Natural killer cell (primary cell): Measurements from ENCODE around the gene KDM5A. TPM values are rescaled to one million over a fixed set of nuclear protein-coding genes. Genes with fewer than 3 reads are reported as not detected.
A peak's percentile ranks its signal among the peaks of the same experiment; 100 is the strongest.

ENCODE experiments used
- ATAC-seq, 3 donors: fragments of 150-1000 bp in 2 of 3; fragments of 200-7000 bp in 1 of 3; cut with Tn5 transposase; 1 replicate in 1 of 3; 2 replicates in 2 of 3; pipeline ENCODE4 v1.10.0; 2021; ENCODE audit warnings: mild to moderate bottlenecking in 2 of 3, moderate library complexity in 2 of 3
- DNase-seq, 2 donors: peaks; one replicate each; pipeline versions ENCODE4 v3.0.0 to v3.0.0-alpha.2; 2013 to 2021; ENCODE audit warnings: mixed read lengths in 1 of 2
- H3K27ac ChIP-seq: one replicate; pipeline ENCODE4 v1.5.1; 2013; ENCODE audit warnings: mild to moderate bottlenecking, low read length
- H3K27me3 ChIP-seq: one replicate; pipeline ENCODE4 v1.6.1; 2013; ENCODE audit warnings: low read length; ENCODE audit not compliant: control insufficient read depth, insufficient read depth
- H3K36me3 ChIP-seq: one replicate; pipeline ENCODE4 v1.6.1; 2013; ENCODE audit warnings: low read length; ENCODE audit not compliant: control insufficient read depth, insufficient read depth
- H3K4me1 ChIP-seq: one replicate; pipeline ENCODE4 v1.6.1; 2013; ENCODE audit warnings: low read length; ENCODE audit not compliant: control insufficient read depth, insufficient read depth
- H3K4me3 ChIP-seq: one replicate; pipeline ENCODE4 v1.5.1; 2013; ENCODE audit warnings: low read length
- H3K9me3 ChIP-seq: one replicate; pipeline ENCODE4 v1.6.1; 2013; ENCODE audit warnings: low read length; ENCODE audit not compliant: control insufficient read depth, insufficient read depth
- H3K27ac Mint-ChIP-seq, 2 donors: one replicate each; pipeline ENCODE4 v1.8.0; 2022; ENCODE audit warnings: mild to moderate bottlenecking in 2 of 2, mixed read lengths in 2 of 2, moderate library complexity in 1 of 2
- H3K27me3 Mint-ChIP-seq, 2 donors: one replicate each; pipeline ENCODE4 v1.8.0; 2022; ENCODE audit warnings: low read depth in 2 of 2, mixed read lengths in 2 of 2
- H3K36me3 Mint-ChIP-seq: one replicate; pipeline ENCODE4 v1.8.0; 2022; ENCODE audit warnings: mixed read lengths
- H3K4me1 Mint-ChIP-seq, 2 donors: one replicate each; pipeline ENCODE4 v1.8.0; 2022; ENCODE audit warnings: mixed read lengths in 2 of 2
- H3K4me3 Mint-ChIP-seq: one replicate; pipeline ENCODE4 v1.8.0; 2022; ENCODE audit warnings: mild to moderate bottlenecking, moderate library complexity, mixed read lengths
- H3K9me3 Mint-ChIP-seq, 2 donors: one replicate each; pipeline ENCODE4 v1.8.0; 2022; ENCODE audit warnings: mixed read lengths in 2 of 2
- WGBS: methylation state at CpG from one replicate; pipeline ENCODE4 v1.1.7; 2013; ENCODE audit warnings: missing lambda C conversion rate; ENCODE audit not compliant: insufficient coverage; 5-methylcytosine and 5-hydroxymethylcytosine counted together
- intact Hi-C: fragments of 100-400 bp; cut with micrococcal nuclease; formaldehyde crosslinking; loops from one replicate; pipeline ENCODE4 v1.14.2; 2022
- total RNA-seq, 4 donors: library from RNA; stranded (reverse); fragments of 120-200 nt in 1 of 4; gene quantifications; one replicate each; pipeline versions ENCODE4 v1.2.3 to v1.2.4, GENCODE V29; 2013 to 2022
- TF ChIP-seq, protein P1 (sequence below): fragments of 200-600 bp; IDR thresholded peaks from one replicate; pipeline ENCODE4 v1.8.0; 2022; ENCODE audit warnings: antibody characterized with exemption

The KDM5A gene
- total RNA-seq, 3 donors from 2014 or later (not counting 1 experiment from before 2014, with no cell fraction given): 175 to 194 (median 184) TPM

DNA sequence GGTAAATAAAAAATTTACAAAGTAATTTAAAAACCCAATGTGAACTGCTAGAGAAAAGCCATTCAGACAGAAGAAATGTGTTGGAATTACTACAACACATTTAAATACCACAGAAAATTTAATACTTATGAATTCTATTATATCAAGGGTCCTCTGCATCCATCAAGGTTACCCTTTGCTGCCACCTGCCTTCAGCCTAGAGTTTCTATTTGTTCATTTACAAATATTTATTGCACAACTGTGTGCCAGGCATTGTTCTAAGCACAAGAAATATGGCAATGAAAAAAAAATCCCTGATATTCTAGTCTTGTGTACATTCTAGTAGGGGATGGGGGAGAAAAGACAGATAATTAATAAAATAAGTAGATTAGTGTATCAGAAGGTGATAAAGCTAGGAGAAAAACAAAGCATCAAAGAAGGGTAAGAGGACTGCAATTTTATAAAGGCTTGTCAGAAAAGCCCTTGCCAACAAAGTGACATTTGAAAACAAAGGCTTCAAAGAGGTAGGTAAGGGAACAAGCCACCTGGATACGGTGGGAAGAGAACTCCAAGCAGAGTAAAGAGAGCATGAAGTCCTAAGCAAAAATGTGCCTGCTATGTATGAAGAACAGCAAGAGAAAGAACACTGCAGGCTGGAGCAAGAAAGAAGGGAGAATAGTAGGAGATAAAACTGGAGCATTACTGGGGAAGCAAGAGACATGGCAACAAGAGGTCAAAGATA is 67.4 kb downstream of the KDM5A start:
- TF ChIP-seq, protein P1, sequence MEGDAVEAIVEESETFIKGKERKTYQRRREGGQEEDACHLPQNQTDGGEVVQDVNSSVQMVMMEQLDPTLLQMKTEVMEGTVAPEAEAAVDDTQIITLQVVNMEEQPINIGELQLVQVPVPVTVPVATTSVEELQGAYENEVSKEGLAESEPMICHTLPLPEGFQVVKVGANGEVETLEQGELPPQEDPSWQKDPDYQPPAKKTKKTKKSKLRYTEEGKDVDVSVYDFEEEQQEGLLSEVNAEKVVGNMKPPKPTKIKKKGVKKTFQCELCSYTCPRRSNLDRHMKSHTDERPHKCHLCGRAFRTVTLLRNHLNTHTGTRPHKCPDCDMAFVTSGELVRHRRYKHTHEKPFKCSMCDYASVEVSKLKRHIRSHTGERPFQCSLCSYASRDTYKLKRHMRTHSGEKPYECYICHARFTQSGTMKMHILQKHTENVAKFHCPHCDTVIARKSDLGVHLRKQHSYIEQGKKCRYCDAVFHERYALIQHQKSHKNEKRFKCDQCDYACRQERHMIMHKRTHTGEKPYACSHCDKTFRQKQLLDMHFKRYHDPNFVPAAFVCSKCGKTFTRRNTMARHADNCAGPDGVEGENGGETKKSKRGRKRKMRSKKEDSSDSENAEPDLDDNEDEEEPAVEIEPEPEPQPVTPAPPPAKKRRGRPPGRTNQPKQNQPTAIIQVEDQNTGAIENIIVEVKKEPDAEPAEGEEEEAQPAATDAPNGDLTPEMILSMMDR: no peak
- H3K9me3 Mint-ChIP-seq: no peaks in the 10 kb centered on the region
- H3K36me3 ChIP-seq: peaks cover 95% of the 10 kb centered on the region
- no peaks in the 10 kb centered on the region for H3K27me3 Mint-ChIP-seq
- H3K9me3 ChIP-seq: no peaks in the 10 kb centered on the region
- DNase-seq: no peak
- peaks cover 10 to 27% of the 10 kb centered on the region in 2 donors for H3K4me1 Mint-ChIP-seq
- no peak for ATAC-seq
- no peaks in the 10 kb centered on the region for H3K4me1 ChIP-seq
- H3K4me3 Mint-ChIP-seq: no peak overlapping the region
- intact Hi-C loops: no loop called here
- H3K27me3 ChIP-seq: no peaks in the 10 kb centered on the region
- H3K36me3 Mint-ChIP-seq: peaks cover 47% of the 10 kb centered on the region
- H3K27ac ChIP-seq: no peak overlapping the region
- no peak overlapping the region for H3K4me3 ChIP-seq
- 95% methylated on average over 1 of the region's 1 CpG for WGBS
- H3K27ac Mint-ChIP-seq: peak overlapping the region in 1 of 2 donors; percentile 27

DNA sequence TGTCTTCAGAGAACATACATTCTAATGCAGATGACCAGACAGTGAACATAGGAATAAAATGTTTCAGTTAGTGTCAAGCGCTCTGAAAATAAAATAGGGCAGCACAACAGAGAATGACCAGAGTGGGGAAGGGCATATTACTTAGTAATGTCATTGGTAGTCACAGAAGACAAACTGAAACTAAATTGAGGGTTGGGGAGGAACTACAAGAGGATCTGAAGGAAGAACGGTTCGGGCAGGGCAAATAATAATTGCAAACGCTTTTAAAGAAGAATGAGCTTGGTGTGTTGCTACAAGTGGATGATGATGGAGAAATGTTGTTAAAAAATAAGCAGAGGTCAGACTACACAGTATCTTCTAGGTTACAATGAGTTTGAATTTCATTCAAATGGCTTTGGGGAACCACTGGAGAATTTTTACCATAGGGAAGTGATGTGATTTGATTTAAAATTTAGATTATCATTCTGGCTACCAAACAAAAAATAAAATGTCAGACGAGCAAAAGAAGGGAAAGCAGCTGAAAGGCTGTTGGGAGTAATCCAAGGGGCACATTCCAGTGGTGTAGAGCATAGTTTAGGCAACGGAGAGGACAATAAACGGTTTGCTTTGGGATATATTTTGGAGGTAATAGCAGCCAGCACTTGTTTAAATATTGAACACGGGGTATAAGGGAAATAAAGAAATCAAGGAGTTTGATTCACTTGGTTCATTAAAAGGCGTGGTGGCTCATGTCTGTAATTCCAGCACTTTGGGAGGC is 70.2 kb downstream of the KDM5A start:
- no peak for DNase-seq
- Histone ChIP-seq H3K27me3 (no peaks in the 10 kb centered on the region), H3K27ac (no peak overlapping the region), H3K9me3 (no peaks in the 10 kb centered on the region), H3K4me3 (no peak overlapping the region), H3K36me3 (peaks cover 91% of the 10 kb centered on the region), H3K4me1 (no peaks in the 10 kb centered on the region)
- peaks cover 5 to 22% of the 10 kb centered on the region in 2 donors for H3K4me1 Mint-ChIP-seq
- no peak for ATAC-seq
- no peaks in the 10 kb centered on the region for H3K27me3 Mint-ChIP-seq
- 93% methylated on average over 9 of the region's 9 CpGs for WGBS
- TF ChIP-seq, protein P1: no peak
- H3K27ac Mint-ChIP-seq: peak overlapping the region in 1 of 2 donors; percentile 2
- H3K36me3 Mint-ChIP-seq: peaks cover 42% of the 10 kb centered on the region
- no peak overlapping the region for H3K4me3 Mint-ChIP-seq
- H3K9me3 Mint-ChIP-seq: no peaks in the 10 kb centered on the region
- intact Hi-C loops: no loop called here

DNA sequence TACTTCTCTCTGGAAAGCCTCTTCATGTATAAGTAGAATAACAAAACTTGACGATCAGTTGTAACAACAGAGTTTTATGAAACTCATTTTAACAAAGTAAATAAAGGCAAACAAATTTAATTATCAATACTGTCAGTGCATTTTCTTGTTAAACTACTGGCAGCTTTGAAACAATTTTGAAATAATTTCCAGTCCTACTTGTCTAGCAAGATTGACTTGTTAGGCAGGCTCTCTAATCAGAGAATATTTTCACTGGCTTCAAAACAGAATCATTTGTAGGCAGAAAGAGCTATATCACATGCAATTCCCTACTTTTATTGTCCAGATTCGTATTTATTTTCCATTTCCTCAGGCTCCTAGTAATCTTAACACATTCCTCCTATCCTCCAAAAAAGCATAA is 80.6 kb downstream of the KDM5A start:
- H3K36me3 Mint-ChIP-seq: peaks cover 37% of the 10 kb centered on the region
- WGBS: 70% methylated on average over 2 of the region's 2 CpGs

More for the DNA sequence above, 80.6 kb downstream of the KDM5A start:
- intact Hi-C loops: no loop called here
- Histone ChIP-seq H3K36me3 (peaks cover 93% of the 10 kb centered on the region), H3K9me3 (no peaks in the 10 kb centered on the region), H3K4me3 (no peak overlapping the region), H3K27ac (no peak overlapping the region), H3K27me3 (no peaks in the 10 kb centered on the region), H3K4me1 (no peaks in the 10 kb centered on the region)
- Mint-ChIP-seq H3K9me3 (no peaks in the 10 kb centered on the region), H3K27ac (peak overlapping the region in 1 of 2 donors; percentile 24), H3K27me3 (no peaks in the 10 kb centered on the region), H3K4me3 (no peak overlapping the region), H3K4me1 (peaks cover 10 to 13% of the 10 kb centered on the region in 2 donors)
- ATAC-seq (no peak), DNase-seq (no peak)
- TF ChIP-seq, protein P1: no peak
